Spleen (tissue), 7 donors: ENCODE data around the gene SMYD1.

ENCODE experiments used
- CTCF ChIP-seq, 11 experiments: fragments of 200-600 bp in 7 of 11; fragments of 450-650 bp in 4 of 11; sonication (generic) in 4 of 11; IDR thresholded peaks in 8 of 11; conservative IDR thresholded peaks in 3 of 11; 1 replicate in 7 of 11; 2 replicates in 4 of 11; pipeline versions ENCODE4 v1.4.0 to v1.8.0; 2016 to 2021; ENCODE audit warnings: antibody characterized with exemption in 11 of 11, inconsistent platforms in 4 of 11, mild to moderate bottlenecking in 1 of 11
- POLR2A ChIP-seq, 3 donors: fragments of 450-650 bp; IDR thresholded peaks; one replicate each; pipeline ENCODE4 v1.5.1; 2017; ENCODE audit warnings: antibody characterized with exemption in 3 of 3, mild to moderate bottlenecking in 1 of 3
- POLR2AphosphoS5 ChIP-seq, 3 donors: sonication (generic); formaldehyde crosslinking; IDR thresholded peaks; one replicate each; pipeline ENCODE4 v1.5.1; 2017; ENCODE audit warnings: antibody characterized with exemption in 3 of 3
- donor health status: DM: no; HTN: no; CAD: no; lungs with moderate emphysema.
- donor health status: DM: no; HTN: no; CAD: no.
- donor health status: DM: no; HTN: no; CAD: no.

- TF ChIP-seq CTCF (IDR thresholded peaks at IDR 0.05 in 8 of 11, conservative IDR thresholded peaks at IDR 0.05 in 3 of 11) (no peak), POLR2AphosphoS5 (IDR thresholded peaks at IDR 0.05) (no peak), POLR2A (IDR thresholded peaks at IDR 0.05) (no peak)
Observed at GRCh38 chr2:88053934-88054781, 13.5 kb upstream of the SMYD1 start.
